Parathyroid adenoma (tissue), 2 donors: ENCODE data around the gene ASB8.
"Not testable (repeated sequence)": the region's sequence is repeated elsewhere in the genome, so short reads cannot be mapped to it uniquely, and the experiment has no call there.

ENCODE experiments used
- H2AFZ ChIP-seq: fragments of 300-600 bp; sonication (generic); one replicate; pipeline ENCODE4 v1.7.0; 2017; ENCODE audit warnings: antibody characterized with exemption, mild to moderate bottlenecking
- H3K27ac ChIP-seq: fragments of 300-600 bp; sonication (generic); one replicate; pipeline ENCODE4 v1.7.0; 2017
- H3K27me3 ChIP-seq: fragments of 300-600 bp; sonication (generic); one replicate; pipeline ENCODE4 v1.7.0; 2017; ENCODE audit warnings: low read length; ENCODE audit not compliant: control insufficient read depth, insufficient read depth
- H3K36me3 ChIP-seq: fragments of 300-600 bp; sonication (generic); one replicate; pipeline ENCODE4 v1.7.0; 2017; ENCODE audit warnings: low read length; ENCODE audit not compliant: control insufficient read depth, insufficient read depth
- H3K4me1 ChIP-seq: fragments of 300-600 bp; sonication (generic); one replicate; pipeline ENCODE4 v1.7.0; 2017; ENCODE audit warnings: control low read depth
- H3K4me2 ChIP-seq: fragments of 300-600 bp; sonication (generic); one replicate; pipeline ENCODE4 v1.7.0; 2017; ENCODE audit warnings: low read length
- H3K4me3 ChIP-seq: fragments of 300-600 bp; sonication (generic); one replicate; pipeline ENCODE4 v1.7.0; 2017; ENCODE audit warnings: low read depth, low read length
- H3K79me2 ChIP-seq: fragments of 300-600 bp; sonication (generic); one replicate; pipeline ENCODE4 v1.7.0; 2017; ENCODE audit warnings: control low read depth
- H3K9ac ChIP-seq: fragments of 300-600 bp; sonication (generic); one replicate; pipeline ENCODE4 v1.7.0; 2017; ENCODE audit warnings: mild to moderate bottlenecking
- H3K9me3 ChIP-seq: fragments of 300-600 bp; sonication (generic); one replicate; pipeline ENCODE4 v1.7.0; 2017; ENCODE audit warnings: low read length; ENCODE audit not compliant: control insufficient read depth
- TF ChIP-seq, protein P1 (sequence below): fragments of 300-600 bp; sonication (generic); IDR thresholded peaks from one replicate; pipeline ENCODE4 v1.7.0; 2017; ENCODE audit warnings: antibody characterized with exemption, mild to moderate bottlenecking
- donor health status: primary hyperparathyroidism.

ASB8 gene

DNA sequence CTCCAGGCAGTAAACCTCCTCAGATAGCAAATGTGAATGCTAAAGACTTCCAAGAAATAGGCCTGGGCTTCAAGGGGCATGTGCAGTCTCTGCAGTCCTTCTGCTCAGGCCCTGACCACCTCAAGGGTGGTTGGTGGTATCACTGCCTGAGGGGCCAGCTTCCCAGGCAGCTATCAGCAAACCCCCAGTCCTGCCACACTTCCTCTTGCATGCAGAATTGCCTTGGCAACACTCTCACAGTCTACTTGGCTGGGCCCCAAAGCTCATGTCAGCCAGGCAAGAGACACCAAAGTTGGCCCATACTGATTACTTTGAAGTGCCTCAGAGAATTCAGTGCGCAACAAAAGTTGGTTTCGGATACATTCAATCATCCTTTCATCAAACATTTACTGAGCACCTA lies 3.5 kb upstream of the ASB8 start:
- no peaks in the 10 kb centered on the region for H3K36me3 ChIP-seq
- H3K4me1 ChIP-seq = peaks cover 41% of the 10 kb centered on the region
- no peak overlapping the region for H3K4me3 ChIP-seq
- no peaks in the 10 kb centered on the region for H3K9me3 ChIP-seq
- H3K4me2 ChIP-seq = peak overlapping the region; percentile 12
- no peaks in the 10 kb centered on the region for H3K27me3 ChIP-seq
- H2AFZ ChIP-seq = peak overlapping the region; percentile 25
- TF ChIP-seq, protein P1, sequence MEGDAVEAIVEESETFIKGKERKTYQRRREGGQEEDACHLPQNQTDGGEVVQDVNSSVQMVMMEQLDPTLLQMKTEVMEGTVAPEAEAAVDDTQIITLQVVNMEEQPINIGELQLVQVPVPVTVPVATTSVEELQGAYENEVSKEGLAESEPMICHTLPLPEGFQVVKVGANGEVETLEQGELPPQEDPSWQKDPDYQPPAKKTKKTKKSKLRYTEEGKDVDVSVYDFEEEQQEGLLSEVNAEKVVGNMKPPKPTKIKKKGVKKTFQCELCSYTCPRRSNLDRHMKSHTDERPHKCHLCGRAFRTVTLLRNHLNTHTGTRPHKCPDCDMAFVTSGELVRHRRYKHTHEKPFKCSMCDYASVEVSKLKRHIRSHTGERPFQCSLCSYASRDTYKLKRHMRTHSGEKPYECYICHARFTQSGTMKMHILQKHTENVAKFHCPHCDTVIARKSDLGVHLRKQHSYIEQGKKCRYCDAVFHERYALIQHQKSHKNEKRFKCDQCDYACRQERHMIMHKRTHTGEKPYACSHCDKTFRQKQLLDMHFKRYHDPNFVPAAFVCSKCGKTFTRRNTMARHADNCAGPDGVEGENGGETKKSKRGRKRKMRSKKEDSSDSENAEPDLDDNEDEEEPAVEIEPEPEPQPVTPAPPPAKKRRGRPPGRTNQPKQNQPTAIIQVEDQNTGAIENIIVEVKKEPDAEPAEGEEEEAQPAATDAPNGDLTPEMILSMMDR = no peak
- peak overlapping the region; percentile 58 for H3K27ac ChIP-seq
- H3K9ac ChIP-seq = no peak overlapping the region
- H3K79me2 ChIP-seq = peaks cover 3% of the 10 kb centered on the region

DNA sequence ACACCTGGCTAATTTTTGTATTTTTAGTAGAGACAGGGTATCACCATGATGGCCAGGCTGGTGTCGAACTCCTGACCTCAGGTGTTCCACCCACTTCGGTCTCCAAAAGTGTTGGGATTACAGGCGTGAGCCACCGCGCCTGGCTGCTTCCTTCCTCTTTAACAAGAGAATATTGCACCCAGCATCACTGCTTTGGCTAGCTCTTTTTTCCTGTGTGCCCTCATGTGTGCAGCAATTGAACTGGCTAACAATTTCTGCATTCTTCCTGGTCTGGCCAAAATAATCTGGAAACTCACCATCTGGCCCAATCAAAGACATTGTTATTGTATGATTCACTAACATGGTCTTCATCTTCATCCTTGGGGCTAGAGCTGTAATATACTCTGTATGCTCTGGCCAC lies 2.7 kb upstream of the ASB8 start:
- Histone ChIP-seq H3K4me1 (peaks cover 41% of the 10 kb centered on the region), H3K4me2 (no peak overlapping the region), H3K27ac (peak overlapping the region; percentile 58), H3K4me3 (no peak overlapping the region), H3K36me3 (no peaks in the 10 kb centered on the region), H3K9me3 (no peaks in the 10 kb centered on the region), H3K27me3 (no peaks in the 10 kb centered on the region), H3K79me2 (peaks cover 3% of the 10 kb centered on the region), H2AFZ (peak overlapping the region; percentile 5), H3K9ac (no peak overlapping the region)
- TF ChIP-seq, protein P1 = no peak

DNA sequence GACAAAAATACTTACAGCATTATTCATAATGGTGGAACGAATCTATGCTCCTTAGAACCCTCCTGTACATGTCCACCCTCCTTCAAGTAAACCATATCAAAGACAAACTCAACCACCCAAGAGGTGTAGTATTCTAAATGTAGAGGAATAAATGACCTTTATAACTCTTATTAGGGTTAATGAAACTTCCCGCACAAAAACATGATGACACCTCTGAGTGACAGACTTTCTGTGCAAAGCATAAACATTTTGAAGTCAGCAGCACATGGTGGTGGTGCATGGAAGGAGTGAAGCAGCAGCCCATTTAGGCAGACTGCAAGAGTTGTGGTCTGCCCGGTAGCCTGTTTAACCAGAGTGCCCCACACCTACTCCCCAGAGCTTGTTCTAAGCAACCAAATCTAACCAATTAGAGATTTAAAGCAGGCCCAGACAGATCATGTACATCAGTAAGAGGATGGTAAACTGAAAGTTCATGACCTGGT lies 615 bp upstream of the ASB8 start:
- Histone ChIP-seq H3K36me3 (no peaks in the 10 kb centered on the region), H3K27ac (peak overlapping the region; percentile 93), H3K9ac (no peak overlapping the region), H3K4me2 (peak overlapping the region; percentile 92), H3K4me3 (peak overlapping the region; percentile 97), H3K9me3 (no peaks in the 10 kb centered on the region), H3K27me3 (no peaks in the 10 kb centered on the region), H3K79me2 (peaks cover 3% of the 10 kb centered on the region), H3K4me1 (peaks cover 34% of the 10 kb centered on the region), H2AFZ (peak overlapping the region; percentile 100)
- TF ChIP-seq, protein P1 = no peak

DNA sequence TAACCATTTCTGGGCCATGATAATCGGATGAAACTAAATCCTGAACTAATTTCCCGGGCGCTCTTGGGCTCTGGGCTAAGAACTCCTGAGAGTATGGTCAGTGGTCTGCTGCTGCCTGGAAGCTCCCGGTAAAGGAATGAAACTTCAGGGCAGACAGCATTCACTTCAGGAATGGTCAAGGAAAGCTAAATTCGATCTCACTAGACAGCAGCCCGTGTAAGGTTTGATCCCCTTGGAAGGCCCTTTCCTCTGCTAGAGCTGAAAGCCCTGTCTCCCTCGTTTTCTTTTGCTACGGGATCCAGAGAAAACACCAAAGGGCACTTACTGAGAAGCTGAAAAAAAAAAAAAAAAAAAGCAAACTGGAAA lies 680 bp downstream of the ASB8 start:
- peak overlapping the region; percentile 92 for H3K4me2 ChIP-seq
- peak overlapping the region; percentile 93 for H3K27ac ChIP-seq
- H2AFZ ChIP-seq = peak overlapping the region; percentile 100
- H3K4me1 ChIP-seq = peaks cover 22% of the 10 kb centered on the region
- H3K36me3 ChIP-seq = no peaks in the 10 kb centered on the region
- TF ChIP-seq, protein P1 = no peak
- H3K9me3 ChIP-seq = no peaks in the 10 kb centered on the region
- peaks cover 3% of the 10 kb centered on the region for H3K79me2 ChIP-seq
- peak overlapping the region; percentile 87 for H3K9ac ChIP-seq
- no peaks in the 10 kb centered on the region for H3K27me3 ChIP-seq
- H3K4me3 ChIP-seq = peak overlapping the region; percentile 97

DNA sequence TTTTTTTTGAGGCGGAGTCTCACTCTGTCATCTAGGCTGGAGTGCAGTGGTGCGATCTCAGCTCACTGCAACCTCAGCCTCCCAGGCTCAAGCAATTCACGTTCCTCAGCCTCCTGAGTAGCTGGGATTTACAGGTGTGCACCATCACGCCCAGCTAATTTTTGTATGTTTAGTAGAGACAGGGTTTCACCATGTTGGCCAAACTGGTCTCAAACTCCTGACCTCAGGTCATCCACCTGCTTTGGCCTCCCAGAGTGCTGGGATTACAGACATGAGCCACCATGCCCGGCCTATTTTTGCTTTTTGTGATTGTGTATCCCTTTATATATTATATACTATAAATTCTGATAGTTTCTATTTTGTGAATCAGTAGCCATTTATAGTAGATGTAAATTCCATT lies 1.5 kb downstream of the ASB8 start:
- not testable (repeated sequence) for H3K4me3 ChIP-seq, H3K79me2 ChIP-seq, H2AFZ ChIP-seq, H3K9ac ChIP-seq, H3K9me3 ChIP-seq, H3K4me2 ChIP-seq, H3K36me3 ChIP-seq, H3K27me3 ChIP-seq, H3K27ac ChIP-seq
- peaks cover 15% of the 10 kb centered on the region for H3K4me1 ChIP-seq
